Psoas muscle (tissue), 8 donors: Measurements from ENCODE around the gene ERC2. TPM values are rescaled to one million over a fixed set of nuclear protein-coding genes. Genes with fewer than 3 reads are reported as not detected.

Source experiments
- ATAC-seq, 4 donors: fragments of 200-7000 bp; cut with Tn5 transposase; one replicate each; pipeline ENCODE4 v1.9.1; 2020; ENCODE audit warnings: moderate library complexity in 3 of 4, mild to moderate bottlenecking in 2 of 4
- DNase-seq, 2 donors: peaks; one replicate each; pipeline ENCODE4 v3.0.0-alpha.2; 2020
- H3K27ac ChIP-seq: fragments of 200-600 bp; one replicate; pipeline ENCODE4 v1.8.0; 2022
- H3K27me3 ChIP-seq, 3 donors: fragments of 200-600 bp in 1 of 3; one replicate each; pipeline versions ENCODE4 v1.6.1 to v1.8.0; 2013 to 2022; ENCODE audit warnings: low read length in 2 of 3, mild to moderate bottlenecking in 2 of 3, moderate library complexity in 1 of 3; ENCODE audit not compliant: insufficient read depth in 3 of 3
- H3K36me3 ChIP-seq, 2 donors: fragments of 200-600 bp in 1 of 2; one replicate each; pipeline versions ENCODE4 v1.6.1 to v1.8.0; 2013 to 2022; ENCODE audit warnings: low read depth in 1 of 2, mild to moderate bottlenecking in 1 of 2, moderate library complexity in 1 of 2; ENCODE audit not compliant: insufficient read depth in 1 of 2
- H3K4me1 ChIP-seq: fragments of 200-600 bp; one replicate; pipeline ENCODE4 v1.8.0; 2022
- H3K4me3 ChIP-seq: fragments of 200-600 bp; one replicate; pipeline ENCODE4 v1.8.0; 2022; ENCODE audit warnings: mild to moderate bottlenecking
- H3K9me3 ChIP-seq: fragments of 200-600 bp; one replicate; pipeline ENCODE4 v1.8.0; 2022
- CTCF ChIP-seq: fragments of 200-600 bp; IDR thresholded peaks from one replicate; pipeline ENCODE4 v1.8.0; 2022; ENCODE audit warnings: antibody characterized with exemption
- WGBS, 3 donors: extraction: QIAGEN DNeasy Blood & Tissue Kit; methylation state at CpG; one replicate each; pipeline versions ENCODE4 v1.1.6 to v1.1.7; 2013; 5-methylcytosine and 5-hydroxymethylcytosine counted together
- intact Hi-C, 2 donors: fragments of 100-400 bp; cut with DNase I; formaldehyde crosslinking; loops; one replicate each; pipeline versions ENCODE4 v1.11.0 to v1.14.2; 2022
- polyA plus RNA-seq, 3 donors: library from polyadenylated mRNA; stranded (reverse); fragments of 200-250 nt; gene quantifications; one replicate each; pipeline ENCODE4 v1.2.3, GENCODE V29; 2013
- total RNA-seq, 4 donors: library from RNA; stranded (reverse); fragmentation: NEBNext Ultra II Directional in 2 of 4; extraction: Animal tissue kit (Norgen Biotek cat#: 25700) in 2 of 4; gene quantifications; one replicate each; pipeline versions ENCODE4 v1.2.1 to v1.2.4, GENCODE V29; 2021 to 2023
- donor health status: healthy with polysubstance abuse.
- donor health status: DM: no; HTN: no; CAD: no; lungs with moderate emphysema.
- donor health status: Bipolar disorder and iron deficiency.
- donor health status: healthy.
- donor health status: DM: yes; HTN: yes; CAD: no.
- donor health status: DM: no; HTN: no; CAD: no.
- donor health status: DM: no; HTN: no; CAD: no.
- donor health status: DM: yes; HTN: yes; CAD: no.

The ERC2 gene
- total and polyA plus RNA-seq, 7 donors: 0.04 to 0.15 TPM; not detected in 5

- TF ChIP-seq CTCF: no peak
- Histone ChIP-seq H3K9me3 (no peaks in the 10 kb centered on the region), H3K27me3 (no peaks in the 10 kb centered on the region), H3K4me3 (no peak overlapping the region), H3K27ac (no peak overlapping the region), H3K4me1 (no peaks in the 10 kb centered on the region), H3K36me3 (no peaks in the 10 kb centered on the region)
- intact Hi-C loops: no loop called here
- no peak for ATAC-seq
- DNase-seq: no peak
- 23 to 45% (median 34%) methylated on average over 2 of the region's 2 CpGs for WGBS, 3 donors
Observed at GRCh38 chr3:55541456-55541855, 926.8 kb downstream of the ERC2 start.

GRCh38 chr3:55541016-55541415, 927.3 kb downstream of the ERC2 start:
- no peak for TF ChIP-seq CTCF
- DNase-seq: no peak
- H3K27me3 ChIP-seq: no peaks in the 10 kb centered on the region
- H3K4me1 ChIP-seq: no peaks in the 10 kb centered on the region
- no peaks in the 10 kb centered on the region for H3K9me3 ChIP-seq
- H3K27ac ChIP-seq: no peak overlapping the region
- no peaks in the 10 kb centered on the region for H3K36me3 ChIP-seq
- WGBS, 3 donors: 56 to 65% (median 65%) methylated on average over 3 of the region's 3 CpGs
- H3K4me3 ChIP-seq: no peak overlapping the region
- intact Hi-C loops: no loop called here
- ATAC-seq: no peak

DNA sequence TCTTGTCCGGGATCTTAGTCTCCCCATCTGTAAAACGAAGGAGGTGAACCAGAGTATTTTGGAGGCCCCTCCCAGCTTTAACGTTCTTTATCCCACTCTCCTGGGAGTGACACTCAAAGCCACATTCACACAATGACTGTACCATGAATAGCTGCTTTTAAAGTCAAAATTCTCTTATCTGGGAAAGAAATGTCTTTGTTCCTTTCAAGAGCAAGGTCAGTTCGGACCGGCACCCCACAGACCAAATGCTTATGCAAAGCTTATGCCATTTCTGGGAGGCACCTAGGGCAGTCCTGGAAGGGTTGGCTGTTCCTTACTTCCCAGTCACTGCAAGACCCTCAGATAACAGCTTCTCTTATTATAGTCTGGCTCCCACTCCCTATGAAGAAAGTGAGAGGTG, 927.7 kb downstream of the ERC2 start:
- Histone ChIP-seq H3K27me3 (no peaks in the 10 kb centered on the region), H3K27ac (no peak overlapping the region), H3K36me3 (no peaks in the 10 kb centered on the region), H3K4me1 (no peaks in the 10 kb centered on the region), H3K4me3 (no peak overlapping the region), H3K9me3 (no peaks in the 10 kb centered on the region)
- DNase-seq (no peak), ATAC-seq (no peak)
- intact Hi-C loops: no loop called here
- WGBS, 3 donors: 71 to 82% (median 75%) methylated on average over 5 of the region's 5 CpGs
- no peak for TF ChIP-seq CTCF

GRCh38 chr3:55538158-55538557, 930.1 kb downstream of the ERC2 start:
- Histone ChIP-seq H3K36me3 (no peaks in the 10 kb centered on the region), H3K27me3 (no peaks in the 10 kb centered on the region), H3K27ac (no peak overlapping the region), H3K4me1 (no peaks in the 10 kb centered on the region), H3K4me3 (no peak overlapping the region), H3K9me3 (no peaks in the 10 kb centered on the region)
- intact Hi-C loops: no loop called here
- WGBS, 3 donors: 72 to 85% (median 82%) methylated on average over 4 of the region's 4 CpGs
- TF ChIP-seq CTCF: no peak
- ATAC-seq (no peak), DNase-seq (no peak)

GRCh38 chr3:55537563-55537962, 930.7 kb downstream of the ERC2 start:
- Histone ChIP-seq H3K4me3 (no peak overlapping the region), H3K4me1 (no peaks in the 10 kb centered on the region), H3K27me3 (no peaks in the 10 kb centered on the region), H3K36me3 (no peaks in the 10 kb centered on the region), H3K9me3 (no peaks in the 10 kb centered on the region), H3K27ac (no peak overlapping the region)
- no peak for TF ChIP-seq CTCF
- no peak for DNase-seq
- 92 to 97% (median 96%) methylated on average over 3 of the region's 3 CpGs for WGBS, 3 donors
- ATAC-seq: no peak
- intact Hi-C loops: no loop called here
